NCI-H345 (cell line): ENCODE measurements around the gene IER3.

Experiments used
- DNase-seq: peaks from one replicate; lab custom pipeline; 2025; lab: John Stamatoyannopoulos, UW

Gene IER3

GRCh38 chr6:30703821-30704220 is 40.5 kb downstream of the IER3 start:
- no peak for DNase-seq

- no peak for DNase-seq
These were observed 41.3 kb downstream of the IER3 start for GRCh38 chr6:30703011-30703410.

GRCh38 chr6:30700340-30700739 is 44.0 kb downstream of the IER3 start:
- DNase-seq, result no peak

GRCh38 chr6:30696432-30696831 is 47.9 kb downstream of the IER3 start:
- DNase-seq, result no peak
